Activated CD8-positive, alpha-beta T cell treated with anti-CD3 and anti-CD28 coated beads for 36 hours (primary cell): ENCODE data around the gene PKP1. TPM values are rescaled to one million over a fixed set of nuclear protein-coding genes. Genes with fewer than 3 reads are reported as not detected.

Experiments used
- ATAC-seq: fragments of 200-7000 bp; cut with Tn5 transposase; one replicate; pipeline ENCODE4 v1.10.0; 2021; ENCODE audit warnings: mild to moderate bottlenecking, moderate library complexity
- CTCF ChIA-PET: fragments of 350-600 bp; sonication (Branson Sonifier 250); formaldehyde crosslinking; loops from one replicate; lab custom pipeline; 2021; ENCODE audit warnings: antibody characterized with exemption; lab: Charles Lee
- POLR2A ChIA-PET: fragments of 350-600 bp; sonication (Branson Sonifier 250); formaldehyde crosslinking; loops from one replicate; lab custom pipeline; 2021; ENCODE audit warnings: antibody characterized with exemption; lab: Charles Lee
- DNase-seq: peaks from one replicate; pipeline ENCODE4 v3.0.0-alpha.2; 2020
- H3K27ac Mint-ChIP-seq: one replicate; pipeline ENCODE4 v1.8.0; 2021; ENCODE audit warnings: mild to moderate bottlenecking, mixed read lengths
- H3K27me3 Mint-ChIP-seq: one replicate; pipeline ENCODE4 v1.8.0; 2021; ENCODE audit warnings: mixed read lengths
- H3K36me3 Mint-ChIP-seq: one replicate; pipeline ENCODE4 v1.8.0; 2021; ENCODE audit warnings: low read depth, mixed read lengths
- H3K4me1 Mint-ChIP-seq: one replicate; pipeline ENCODE4 v1.8.0; 2021; ENCODE audit warnings: low read depth, mixed read lengths
- H3K4me3 Mint-ChIP-seq: one replicate; pipeline ENCODE4 v1.8.0; 2021; ENCODE audit warnings: mild to moderate bottlenecking, moderate library complexity, mixed read lengths
- H3K9me3 Mint-ChIP-seq: one replicate; pipeline ENCODE4 v1.8.0; 2021; ENCODE audit warnings: mixed read lengths
- CTCF ChIP-seq: fragments of 200-600 bp; IDR thresholded peaks from one replicate; pipeline ENCODE4 v1.8.0; 2022; ENCODE audit warnings: antibody characterized with exemption, mild to moderate bottlenecking
- intact Hi-C: fragments of 100-400 bp; cut with micrococcal nuclease; formaldehyde crosslinking; loops from one replicate; pipeline ENCODE4 v1.10.0; 2022
- total RNA-seq, 2 experiments: library from RNA; stranded (reverse); gene quantifications; one replicate each; pipeline ENCODE4 v1.2.3, GENCODE V29; 2021

Gene PKP1
- total RNA-seq, 2 experiments from 2014 or later = not detected

DNA sequence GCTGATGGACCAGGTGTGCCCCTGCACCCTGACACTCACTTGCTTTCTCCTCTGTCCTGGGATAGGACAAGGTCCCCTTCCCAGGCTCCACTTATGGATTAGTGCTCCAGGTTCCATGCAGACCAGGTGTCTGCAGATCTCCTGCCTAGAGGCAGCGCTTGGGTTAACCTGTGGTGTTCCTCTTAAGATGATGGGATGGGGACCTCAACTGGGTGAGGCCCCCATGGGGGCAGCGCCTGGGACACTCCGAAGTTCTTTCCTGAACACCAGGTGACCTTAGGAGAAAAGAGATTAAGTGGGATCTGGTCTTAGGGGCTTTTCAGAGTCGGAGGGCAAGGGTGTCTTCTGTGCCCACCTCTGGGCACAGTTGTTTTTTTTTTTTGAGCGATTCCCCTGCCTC, 72.9 kb downstream of the PKP1 start:
- Mint-ChIP-seq H3K4me3 (no peak overlapping the region), H3K4me1 (no peaks in the 10 kb centered on the region), H3K9me3 (no peaks in the 10 kb centered on the region), H3K27ac (no peak overlapping the region), H3K36me3 (no peaks in the 10 kb centered on the region), H3K27me3 (peaks cover 8% of the 10 kb centered on the region)
- ChIA-PET CTCF (no interaction called here), POLR2A (no interaction called here)
- no peak for TF ChIP-seq CTCF
- DNase-seq (no peak), ATAC-seq (no peak)
- intact Hi-C loops = no loop called here

DNA sequence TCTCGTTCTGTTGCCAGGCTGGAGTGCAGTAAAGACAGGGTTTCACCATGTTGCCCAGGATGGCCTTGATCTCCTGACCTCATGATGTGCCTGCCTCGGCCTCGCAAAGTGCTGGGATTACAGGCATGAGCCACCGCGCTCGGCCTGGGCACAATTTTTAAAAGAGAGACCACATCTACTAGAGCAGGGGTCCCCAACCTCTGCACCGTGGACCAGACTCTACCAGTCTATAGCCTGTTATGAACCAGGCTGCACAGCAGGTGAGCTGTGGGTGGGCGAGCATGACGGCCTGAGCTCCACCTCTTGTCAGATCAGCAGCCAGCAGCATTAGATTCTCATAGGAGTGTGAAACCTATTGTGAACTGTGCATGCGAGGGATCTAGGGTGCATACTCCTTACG, 73.4 kb downstream of the PKP1 start:
- intact Hi-C loops = no loop called here
- H3K9me3 Mint-ChIP-seq = no peaks in the 10 kb centered on the region

GRCh38 chr1:201357211-201357610, 73.9 kb downstream of the PKP1 start:
- peaks cover 6% of the 10 kb centered on the region for H3K27me3 Mint-ChIP-seq
- TF ChIP-seq CTCF = no peak
- intact Hi-C loops = no loop called here
- H3K27ac Mint-ChIP-seq = no peak overlapping the region
- H3K36me3 Mint-ChIP-seq = no peaks in the 10 kb centered on the region
- H3K4me3 Mint-ChIP-seq = no peak overlapping the region
- DNase-seq (no peak), ATAC-seq (no peak)
- ChIA-PET CTCF (no interaction called here), POLR2A (no interaction called here)
- H3K9me3 Mint-ChIP-seq = no peaks in the 10 kb centered on the region
- H3K4me1 Mint-ChIP-seq = no peaks in the 10 kb centered on the region

More for the DNA sequence above, 73.4 kb downstream of the PKP1 start:
- CTCF ChIA-PET = no interaction called here
- no peak for ATAC-seq
- peaks cover 5% of the 10 kb centered on the region for H3K27me3 Mint-ChIP-seq
- TF ChIP-seq CTCF = no peak
- no peak overlapping the region for H3K4me3 Mint-ChIP-seq
- H3K4me1 Mint-ChIP-seq = no peaks in the 10 kb centered on the region
- POLR2A ChIA-PET = no interaction called here
- DNase-seq = no peak
- no peaks in the 10 kb centered on the region for H3K36me3 Mint-ChIP-seq
- H3K27ac Mint-ChIP-seq = no peak overlapping the region

DNA sequence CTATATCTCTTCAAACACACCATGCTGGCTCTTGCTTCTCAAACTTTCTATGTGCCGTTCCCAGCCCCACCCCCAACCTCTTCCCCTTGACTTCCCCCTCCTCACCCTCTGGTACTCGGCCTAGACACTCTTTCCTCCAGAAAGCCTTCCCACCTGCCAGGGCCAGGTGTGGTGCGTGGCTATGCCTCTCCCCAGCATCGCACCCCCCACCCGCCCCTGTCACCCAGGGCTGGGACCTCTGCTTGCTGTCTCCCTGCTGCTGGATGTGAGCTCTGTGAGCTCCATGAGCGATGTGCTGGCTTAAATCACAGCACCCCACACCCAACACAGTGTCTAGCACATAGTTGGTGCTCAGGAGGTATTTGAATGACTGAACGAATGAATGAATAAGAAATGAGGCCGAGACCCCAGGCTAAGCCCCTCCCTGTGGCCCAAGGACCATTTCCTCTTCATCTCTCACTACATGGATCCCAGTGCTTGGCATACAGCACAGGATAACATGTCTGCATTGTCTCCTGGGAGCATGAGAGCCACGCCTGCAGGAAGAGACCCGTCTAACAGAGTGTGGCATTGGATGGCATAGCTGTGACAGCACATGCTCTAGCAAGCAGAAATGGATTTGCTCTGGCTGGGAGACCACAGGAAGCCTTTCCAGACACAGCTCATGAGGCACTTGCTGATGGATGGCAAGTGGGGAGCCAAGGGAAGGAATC, 74.5 kb downstream of the PKP1 start:
- Mint-ChIP-seq H3K36me3 (no peaks in the 10 kb centered on the region), H3K27ac (no peak overlapping the region), H3K4me3 (no peak overlapping the region), H3K27me3 (peaks cover 7% of the 10 kb centered on the region), H3K9me3 (no peaks in the 10 kb centered on the region), H3K4me1 (no peaks in the 10 kb centered on the region)
- CTCF ChIA-PET = interaction anchor here (1.0 kb wide), 1 partner anchor 12 kb away, joined by 3 read pairs; no protein-coding TSS in a partner anchor
- intact Hi-C loops = no loop called here
- no peak for TF ChIP-seq CTCF
- POLR2A ChIA-PET = interaction anchor here (0.6 kb wide), 1 partner anchor 24 kb away, joined by 3 read pairs; no protein-coding TSS in a partner anchor
- ATAC-seq = no peak
- no peak for DNase-seq

GRCh38 chr1:201358596-201358995, 75.3 kb downstream of the PKP1 start:
- H3K4me3 Mint-ChIP-seq = no peak overlapping the region
- no peak for ATAC-seq
- H3K36me3 Mint-ChIP-seq = no peaks in the 10 kb centered on the region
- CTCF ChIA-PET = interaction anchor here (1.0 to 1.3 kb wide), 3 partner anchors 13 to 104 kb away, joined by 3 to 4 read pairs (median 3); no protein-coding TSS in a partner anchor
- POLR2A ChIA-PET = interaction anchor here (0.6 kb wide), 1 partner anchor 25 kb away, joined by 3 read pairs; no protein-coding TSS in a partner anchor
- peaks cover 7% of the 10 kb centered on the region for H3K27me3 Mint-ChIP-seq
- intact Hi-C loops = no loop called here
- H3K9me3 Mint-ChIP-seq = no peaks in the 10 kb centered on the region
- no peak overlapping the region for H3K27ac Mint-ChIP-seq
- DNase-seq = no peak
- no peaks in the 10 kb centered on the region for H3K4me1 Mint-ChIP-seq
- TF ChIP-seq CTCF = no peak
